GM23338 (cell line): ENCODE results near the gene NDC80. TPM values are rescaled to one million over a fixed set of nuclear protein-coding genes. Genes with fewer than 3 reads are reported as not detected.

Source experiments
- ATAC-seq: fragments of 200-7000 bp; cut with Tn5 transposase; 3 replicates; pipeline ENCODE4 v1.9.1; 2020
- DNase-seq: peaks from one replicate; pipeline ENCODE4 v3.0.0-alpha.2; 2015; ENCODE audit warnings: low spot score
- H2AFZ ChIP-seq: fragments of 200-600 bp; sonication (generic); 2 replicates; pipeline ENCODE4 v1.8.0; 2016; ENCODE audit warnings: antibody characterized with exemption, mild to moderate bottlenecking, moderate library complexity
- H3F3A ChIP-seq: fragments of 200-600 bp; sonication (generic); replicated peaks from 2 replicates; pipeline ENCODE4 v1.8.0; 2017; ENCODE audit warnings: antibody characterized with exemption, mixed run types, low read depth
- H3K27ac ChIP-seq: fragments of 200-600 bp; sonication (generic); 2 replicates; pipeline ENCODE4 v1.6.1; 2016; ENCODE audit warnings: low read depth
- H3K27me3 ChIP-seq: fragments of 200-600 bp; sonication (generic); 2 replicates; pipeline ENCODE4 v1.8.0; 2016; ENCODE audit warnings: mild to moderate bottlenecking, mixed run types, moderate library complexity; ENCODE audit not compliant: insufficient read depth
- H3K36me3 ChIP-seq: fragments of 200-600 bp; sonication (generic); 2 replicates; pipeline ENCODE4 v1.8.0; 2016; ENCODE audit warnings: mild to moderate bottlenecking; ENCODE audit not compliant: insufficient read depth
- H3K4me1 ChIP-seq: fragments of 200-600 bp; sonication (generic); 2 replicates; pipeline ENCODE4 v1.8.0; 2016; ENCODE audit warnings: mild to moderate bottlenecking, moderate library complexity; ENCODE audit not compliant: insufficient read depth
- H3K4me2 ChIP-seq: fragments of 200-600 bp; sonication (generic); 2 replicates; pipeline ENCODE4 v1.7.1; 2017; ENCODE audit warnings: mixed run types
- H3K4me3 ChIP-seq: fragments of 200-600 bp; sonication (generic); 2 replicates; pipeline ENCODE4 v1.6.1; 2016; ENCODE audit warnings: mixed run types
- H3K79me2 ChIP-seq: fragments of 200-600 bp; sonication (generic); replicated peaks from 2 replicates; pipeline ENCODE4 v1.8.0; 2017; ENCODE audit warnings: mild to moderate bottlenecking; ENCODE audit not compliant: insufficient read depth
- H3K9me2 ChIP-seq: fragments of 200-600 bp; sonication (generic); 2 replicates; pipeline ENCODE4 v1.8.0; 2017; ENCODE audit not compliant: insufficient read depth
- H4K20me1 ChIP-seq: fragments of 200-600 bp; sonication (generic); replicated peaks from 2 replicates; pipeline ENCODE4 v1.8.0; 2017; ENCODE audit warnings: mild to moderate bottlenecking; ENCODE audit not compliant: insufficient read depth
- H3K27ac Mint-ChIP-seq: 2 replicates; pipeline ENCODE4 v1.8.0; 2020; ENCODE audit warnings: inconsistent platforms, mild to moderate bottlenecking, moderate library complexity, mixed read lengths
- H3K27me3 Mint-ChIP-seq: 3 replicates; pipeline ENCODE4 v1.8.0; 2022; ENCODE audit warnings: low read depth, mild to moderate bottlenecking, moderate library complexity, mixed read lengths, inconsistent platforms; ENCODE audit not compliant: insufficient read depth, poor library complexity
- H3K36me3 Mint-ChIP-seq: 3 replicates; pipeline ENCODE4 v1.8.0; 2021; ENCODE audit warnings: low read depth, mild to moderate bottlenecking, inconsistent platforms, moderate library complexity, mixed read lengths
- H3K4me1 Mint-ChIP-seq: 3 replicates; pipeline ENCODE4 v1.8.0; 2020; ENCODE audit warnings: mild to moderate bottlenecking, inconsistent platforms, mixed read lengths
- H3K4me3 Mint-ChIP-seq: 3 replicates; pipeline ENCODE4 v1.8.0; 2021; ENCODE audit warnings: moderate library complexity, mild to moderate bottlenecking, inconsistent platforms, mixed read lengths
- H3K9me3 Mint-ChIP-seq: 3 replicates; pipeline ENCODE4 v1.8.0; 2020; ENCODE audit warnings: moderate library complexity, mild to moderate bottlenecking, inconsistent platforms, mixed read lengths
- CREB1 ChIP-seq: fragments of 250-450 bp; sonication (Bioruptor Pico); IDR thresholded peaks from 2 replicates; pipeline ENCODE4 v1.5.0; 2020; ENCODE audit warnings: low read depth, mild to moderate bottlenecking, moderate library complexity
- ETS1 ChIP-seq: IDR thresholded peaks from 2 replicates; pipeline ENCODE4 v1.6.1; 2016; ENCODE audit warnings: antibody characterized with exemption
- EZH2 ChIP-seq: fragments of 200-600 bp; sonication (generic); IDR thresholded peaks from one replicate; pipeline ENCODE4 v1.8.0; 2017; ENCODE audit warnings: antibody characterized with exemption, mild to moderate bottlenecking, low read depth; ENCODE audit not compliant: unreplicated experiment
- EZH2phosphoT487 ChIP-seq: fragments of 200-600 bp; sonication (generic); IDR thresholded peaks from one replicate; pipeline ENCODE4 v1.8.1; 2018; ENCODE audit warnings: antibody characterized with exemption; ENCODE audit not compliant: unreplicated experiment
- JUNB ChIP-seq: IDR thresholded peaks from one replicate; pipeline ENCODE4 v1.6.1; 2016; ENCODE audit warnings: antibody characterized with exemption; ENCODE audit not compliant: unreplicated experiment
- NANOG ChIP-seq: IDR thresholded peaks from 2 replicates; pipeline ENCODE4 v1.6.1; 2016; ENCODE audit warnings: antibody characterized with exemption, borderline replicate concordance
- POLR2AphosphoS5 ChIP-seq: IDR thresholded peaks from 2 replicates; pipeline ENCODE4 v1.6.1; 2016; ENCODE audit warnings: antibody characterized with exemption, low read depth
- STAT1 ChIP-seq: IDR thresholded peaks from one replicate; pipeline ENCODE4 v1.6.1; 2016; ENCODE audit warnings: antibody characterized with exemption; ENCODE audit not compliant: unreplicated experiment
- ZNF114 ChIP-seq: fragments of 250-450 bp; sonication (Bioruptor Pico); IDR thresholded peaks from 2 replicates; pipeline ENCODE4 v1.5.0; 2020; ENCODE audit warnings: mild to moderate bottlenecking, moderate library complexity
- ZNF331 ChIP-seq: fragments of 250-450 bp; sonication (Bioruptor Pico); IDR thresholded peaks from 2 replicates; pipeline ENCODE4 v1.5.0; 2020; ENCODE audit warnings: low read depth, mild to moderate bottlenecking, moderate library complexity
- ZNF462 ChIP-seq: fragments of 250-450 bp; sonication (Bioruptor Pico); IDR thresholded peaks from 2 replicates; pipeline ENCODE4 v1.5.0; 2020; ENCODE audit warnings: mild to moderate bottlenecking, moderate library complexity
- polyA plus RNA-seq: library from polyadenylated mRNA; unstranded; fragments of >200 nt; fragmentation: Nextera tagmentation; extraction: Ambion mirVana; gene quantifications from 2 replicates; pipeline ENCODE4 v1.2.1, GENCODE V29; 2016
- total RNA-seq: library from RNA; depleted of rRNA; stranded (reverse); fragments of >200 nt; shearing (Covaris generic); gene quantifications from 2 replicates; pipeline ENCODE4 v1.2.3, GENCODE V29; 2014
- TF ChIP-seq, protein P1 (sequence below): IDR thresholded peaks from one replicate; pipeline ENCODE4 v1.6.1; 2018; ENCODE audit warnings: antibody characterized with exemption; ENCODE audit not compliant: unreplicated experiment
- TF ChIP-seq, protein P2 (sequence below), 2 experiments: fragments of 200-600 bp in 1 of 2; sonication (generic) in 1 of 2; conservative IDR thresholded peaks; 2 replicates each; pipeline versions ENCODE4 v1.5.1 to v1.6.1; 2016 to 2017; ENCODE audit warnings: antibody characterized with exemption in 2 of 2, low read depth in 2 of 2, mild to moderate bottlenecking in 2 of 2, moderate library complexity in 1 of 2

Gene NDC80
- total and polyA plus RNA-seq, 2 experiments from 2014 or later, result 36.6 to 58.4 TPM

DNA sequence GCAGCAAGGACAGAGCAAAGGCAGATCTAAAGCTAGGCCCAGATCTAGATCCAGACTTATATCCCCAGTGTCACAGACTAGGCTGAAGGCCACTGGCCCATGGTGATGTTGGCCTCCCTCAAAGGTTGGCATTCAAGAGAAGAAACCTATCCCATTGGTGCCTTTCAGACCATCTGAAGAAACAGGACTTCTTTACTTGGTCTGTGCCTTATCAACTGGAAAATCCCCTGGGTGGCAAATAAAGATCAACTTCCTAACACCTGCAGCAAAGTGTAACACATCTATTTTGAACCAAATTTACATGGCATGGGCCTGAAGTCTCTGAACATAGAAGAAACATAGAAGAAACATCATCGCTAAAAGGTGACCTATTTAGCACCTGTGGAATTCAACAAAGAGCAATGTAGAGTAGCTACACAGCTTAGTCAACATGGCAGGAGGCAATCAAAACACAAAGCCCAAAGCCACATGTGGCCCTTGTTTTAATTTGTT, 35.9 kb upstream of the NDC80 start:
- Mint-ChIP-seq H3K4me3 (no peak overlapping the region), H3K27me3 (peaks cover 2% of the 10 kb centered on the region), H3K4me1 (peaks cover 4% of the 10 kb centered on the region; the same call in 2 of the 3 replicates), H3K9me3 (peaks cover 13% of the 10 kb centered on the region), H3K36me3 (peaks cover 15% of the 10 kb centered on the region), H3K27ac (0 out of 2 replicates have a peak overlapping the region, but pooled peaks have one; percentile 22)
- Histone ChIP-seq H4K20me1 (no peaks in the 10 kb centered on the region), H3K36me3 (no peaks in the 10 kb centered on the region; the same call in 1 of the 2 replicates), H3F3A (no peaks in the 10 kb centered on the region), H3K27me3 (no peaks in the 10 kb centered on the region), H3K9me2 (0 out of 2 replicates have a peak, but pooled peaks cover 7% of the 10 kb centered on the region), H3K79me2 (no peaks in the 10 kb centered on the region), H3K4me2 (no peak overlapping the region), H3K4me3 (no peak overlapping the region), H3K27ac (no peak overlapping the region), H2AFZ (no peak overlapping the region), H3K4me1 (no peaks in the 10 kb centered on the region)
- no peak for DNase-seq
- ATAC-seq, result no peak; the same call in 2 of the 3 replicates
- TF ChIP-seq EZH2 (no peak), ZNF114 (CRISPR knock-in tag) (no peak), EZH2phosphoT487 (no peak), ETS1 (no peak), STAT1 (no peak), NANOG (no peak), ZNF462 (CRISPR knock-in tag) (no peak), ZNF331 (CRISPR knock-in tag) (no peak), JUNB (no peak), CREB1 (CRISPR knock-in tag) (no peak), POLR2AphosphoS5 (no peak)
- TF ChIP-seq, protein P1, sequence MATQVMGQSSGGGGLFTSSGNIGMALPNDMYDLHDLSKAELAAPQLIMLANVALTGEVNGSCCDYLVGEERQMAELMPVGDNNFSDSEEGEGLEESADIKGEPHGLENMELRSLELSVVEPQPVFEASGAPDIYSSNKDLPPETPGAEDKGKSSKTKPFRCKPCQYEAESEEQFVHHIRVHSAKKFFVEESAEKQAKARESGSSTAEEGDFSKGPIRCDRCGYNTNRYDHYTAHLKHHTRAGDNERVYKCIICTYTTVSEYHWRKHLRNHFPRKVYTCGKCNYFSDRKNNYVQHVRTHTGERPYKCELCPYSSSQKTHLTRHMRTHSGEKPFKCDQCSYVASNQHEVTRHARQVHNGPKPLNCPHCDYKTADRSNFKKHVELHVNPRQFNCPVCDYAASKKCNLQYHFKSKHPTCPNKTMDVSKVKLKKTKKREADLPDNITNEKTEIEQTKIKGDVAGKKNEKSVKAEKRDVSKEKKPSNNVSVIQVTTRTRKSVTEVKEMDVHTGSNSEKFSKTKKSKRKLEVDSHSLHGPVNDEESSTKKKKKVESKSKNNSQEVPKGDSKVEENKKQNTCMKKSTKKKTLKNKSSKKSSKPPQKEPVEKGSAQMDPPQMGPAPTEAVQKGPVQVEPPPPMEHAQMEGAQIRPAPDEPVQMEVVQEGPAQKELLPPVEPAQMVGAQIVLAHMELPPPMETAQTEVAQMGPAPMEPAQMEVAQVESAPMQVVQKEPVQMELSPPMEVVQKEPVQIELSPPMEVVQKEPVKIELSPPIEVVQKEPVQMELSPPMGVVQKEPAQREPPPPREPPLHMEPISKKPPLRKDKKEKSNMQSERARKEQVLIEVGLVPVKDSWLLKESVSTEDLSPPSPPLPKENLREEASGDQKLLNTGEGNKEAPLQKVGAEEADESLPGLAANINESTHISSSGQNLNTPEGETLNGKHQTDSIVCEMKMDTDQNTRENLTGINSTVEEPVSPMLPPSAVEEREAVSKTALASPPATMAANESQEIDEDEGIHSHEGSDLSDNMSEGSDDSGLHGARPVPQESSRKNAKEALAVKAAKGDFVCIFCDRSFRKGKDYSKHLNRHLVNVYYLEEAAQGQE, result no peak
- TF ChIP-seq, protein P2, sequence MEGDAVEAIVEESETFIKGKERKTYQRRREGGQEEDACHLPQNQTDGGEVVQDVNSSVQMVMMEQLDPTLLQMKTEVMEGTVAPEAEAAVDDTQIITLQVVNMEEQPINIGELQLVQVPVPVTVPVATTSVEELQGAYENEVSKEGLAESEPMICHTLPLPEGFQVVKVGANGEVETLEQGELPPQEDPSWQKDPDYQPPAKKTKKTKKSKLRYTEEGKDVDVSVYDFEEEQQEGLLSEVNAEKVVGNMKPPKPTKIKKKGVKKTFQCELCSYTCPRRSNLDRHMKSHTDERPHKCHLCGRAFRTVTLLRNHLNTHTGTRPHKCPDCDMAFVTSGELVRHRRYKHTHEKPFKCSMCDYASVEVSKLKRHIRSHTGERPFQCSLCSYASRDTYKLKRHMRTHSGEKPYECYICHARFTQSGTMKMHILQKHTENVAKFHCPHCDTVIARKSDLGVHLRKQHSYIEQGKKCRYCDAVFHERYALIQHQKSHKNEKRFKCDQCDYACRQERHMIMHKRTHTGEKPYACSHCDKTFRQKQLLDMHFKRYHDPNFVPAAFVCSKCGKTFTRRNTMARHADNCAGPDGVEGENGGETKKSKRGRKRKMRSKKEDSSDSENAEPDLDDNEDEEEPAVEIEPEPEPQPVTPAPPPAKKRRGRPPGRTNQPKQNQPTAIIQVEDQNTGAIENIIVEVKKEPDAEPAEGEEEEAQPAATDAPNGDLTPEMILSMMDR (conservative IDR thresholded peaks at IDR 0.05; ENCODE audit: low read depth in 2 of 2), result no peak
